Superior temporal gyrus (tissue), 1 donor: Measurements from ENCODE around the gene RAP1GAP2.
A peak's percentile ranks its signal among the peaks of the same experiment; 100 is the strongest.
"Not testable (repeated sequence)": the region's sequence is repeated elsewhere in the genome, so short reads cannot be mapped to it uniquely, and the experiment has no call there.

Experiments
- DNase-seq: peaks from one replicate; pipeline ENCODE4 v3.0.0-alpha.2; 2016; ENCODE audit errors: extremely low spot score

Gene RAP1GAP2

GRCh38 chr17:2883544-2884213, 87.4 kb downstream of the RAP1GAP2 start:
- DNase-seq = no peak

GRCh38 chr17:2885733-2886132, 89.5 kb downstream of the RAP1GAP2 start:
- no peak for DNase-seq

- no peak for DNase-seq
Measured at GRCh38 chr17:2888326-2888725, 92.1 kb downstream of the RAP1GAP2 start.

- no peak for DNase-seq
Measured at GRCh38 chr17:2889256-2889655, 93.0 kb downstream of the RAP1GAP2 start.

GRCh38 chr17:2890778-2891177, 94.5 kb downstream of the RAP1GAP2 start:
- DNase-seq = not testable (repeated sequence)

GRCh38 chr17:2892305-2892971, 96.2 kb downstream of the RAP1GAP2 start:
- no peak for DNase-seq

GRCh38 chr17:2893422-2893914, 97.2 kb downstream of the RAP1GAP2 start:
- DNase-seq = no peak

GRCh38 chr17:2894782-2895181, 98.5 kb downstream of the RAP1GAP2 start:
- DNase-seq = no peak

- DNase-seq = no peak
Measured at GRCh38 chr17:2897605-2898004, 101.4 kb downstream of the RAP1GAP2 start.

- DNase-seq = no peak
Measured at GRCh38 chr17:2898255-2898926, 102.2 kb downstream of the RAP1GAP2 start.

- DNase-seq = peak; percentile 46
Measured at GRCh38 chr17:2899906-2900305, 103.7 kb downstream of the RAP1GAP2 start.

- no peak for DNase-seq
Measured at GRCh38 chr17:2900842-2901241, 104.6 kb downstream of the RAP1GAP2 start.

- no peak for DNase-seq
Measured at GRCh38 chr17:2901582-2901981, 105.3 kb downstream of the RAP1GAP2 start.

- no peak for DNase-seq
Measured at GRCh38 chr17:2902546-2902945, 106.3 kb downstream of the RAP1GAP2 start.

GRCh38 chr17:2903193-2903974, 107.1 kb downstream of the RAP1GAP2 start:
- DNase-seq = no peak

- peak; percentile 65 for DNase-seq
Measured at GRCh38 chr17:2904135-2904534, 107.9 kb downstream of the RAP1GAP2 start.

- DNase-seq = no peak
Measured at GRCh38 chr17:2905269-2905668, 109.0 kb downstream of the RAP1GAP2 start.

GRCh38 chr17:2905696-2906501, 109.7 kb downstream of the RAP1GAP2 start:
- DNase-seq = no peak

- DNase-seq = no peak
Measured at GRCh38 chr17:2906901-2907300, 110.7 kb downstream of the RAP1GAP2 start.

- no peak for DNase-seq
Measured at GRCh38 chr17:2909175-2909845, 113.1 kb downstream of the RAP1GAP2 start.

- no peak for DNase-seq
Measured at GRCh38 chr17:2909846-2910234, 113.6 kb downstream of the RAP1GAP2 start.
